GM19452 (cell line): ENCODE data around the gene TPRN.

Source experiments
- ATAC-seq: cut with Tn5 transposase; IDR thresholded peaks from one replicate; pipeline ENCODE4 v1.9.1; 2021; ENCODE audit not compliant: unreplicated experiment

TPRN gene

GRCh38 chr9:137146527-137146918 lies 54.0 kb downstream of the TPRN start:
- ATAC-seq = no peak

GRCh38 chr9:137145731-137146526 lies 54.6 kb downstream of the TPRN start:
- ATAC-seq = no peak

- ATAC-seq = no peak
Observed at GRCh38 chr9:137143459-137143858, 57.1 kb downstream of the TPRN start.

GRCh38 chr9:137141976-137142936 lies 58.3 kb downstream of the TPRN start:
- no peak for ATAC-seq
